HFF-Myc (cell line): ENCODE data around the gene KRT3.

ENCODE experiments used
- DNase-seq: peaks from one replicate; pipeline ENCODE4 v3.0.0-alpha.2; 2011; ENCODE audit warnings: low read depth; ENCODE audit errors: extremely low read depth
- H3K4me3 ChIP-seq: replicated peaks from 2 replicates; pipeline ENCODE4 v1.5.1; 2011; ENCODE audit warnings: low read depth, mild to moderate bottlenecking, control low read depth, low read length
- TF ChIP-seq, protein P1 (sequence below): IDR thresholded peaks from 2 replicates; pipeline ENCODE4 v1.5.1; 2012; ENCODE audit warnings: mild to moderate bottlenecking, low read depth, low read length, control low read depth; ENCODE audit errors: missing control alignments

KRT3 gene

DNA sequence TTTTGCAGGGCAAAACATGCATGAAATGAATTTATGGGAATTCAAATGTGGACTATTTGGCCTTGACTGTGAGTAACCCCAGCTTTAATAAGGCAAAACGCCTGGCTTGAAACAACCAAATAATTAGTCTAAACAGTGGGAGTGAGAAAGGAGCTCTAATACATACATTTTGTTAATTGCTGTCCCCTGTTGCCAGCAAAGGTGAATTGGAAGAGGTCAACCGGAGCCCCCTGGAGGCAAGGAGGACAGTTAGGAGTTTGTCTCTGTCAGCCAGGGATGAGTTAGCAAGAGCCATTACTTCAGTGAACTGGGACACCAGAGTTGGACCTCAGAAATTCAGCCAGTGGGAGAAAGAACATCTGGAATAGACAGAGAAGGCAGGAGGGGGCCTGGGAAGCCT is 36.2 kb downstream of the KRT3 start:
- TF ChIP-seq, protein P1, sequence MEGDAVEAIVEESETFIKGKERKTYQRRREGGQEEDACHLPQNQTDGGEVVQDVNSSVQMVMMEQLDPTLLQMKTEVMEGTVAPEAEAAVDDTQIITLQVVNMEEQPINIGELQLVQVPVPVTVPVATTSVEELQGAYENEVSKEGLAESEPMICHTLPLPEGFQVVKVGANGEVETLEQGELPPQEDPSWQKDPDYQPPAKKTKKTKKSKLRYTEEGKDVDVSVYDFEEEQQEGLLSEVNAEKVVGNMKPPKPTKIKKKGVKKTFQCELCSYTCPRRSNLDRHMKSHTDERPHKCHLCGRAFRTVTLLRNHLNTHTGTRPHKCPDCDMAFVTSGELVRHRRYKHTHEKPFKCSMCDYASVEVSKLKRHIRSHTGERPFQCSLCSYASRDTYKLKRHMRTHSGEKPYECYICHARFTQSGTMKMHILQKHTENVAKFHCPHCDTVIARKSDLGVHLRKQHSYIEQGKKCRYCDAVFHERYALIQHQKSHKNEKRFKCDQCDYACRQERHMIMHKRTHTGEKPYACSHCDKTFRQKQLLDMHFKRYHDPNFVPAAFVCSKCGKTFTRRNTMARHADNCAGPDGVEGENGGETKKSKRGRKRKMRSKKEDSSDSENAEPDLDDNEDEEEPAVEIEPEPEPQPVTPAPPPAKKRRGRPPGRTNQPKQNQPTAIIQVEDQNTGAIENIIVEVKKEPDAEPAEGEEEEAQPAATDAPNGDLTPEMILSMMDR = no peak
- no peak for DNase-seq
- no peak overlapping the region for H3K4me3 ChIP-seq

DNA sequence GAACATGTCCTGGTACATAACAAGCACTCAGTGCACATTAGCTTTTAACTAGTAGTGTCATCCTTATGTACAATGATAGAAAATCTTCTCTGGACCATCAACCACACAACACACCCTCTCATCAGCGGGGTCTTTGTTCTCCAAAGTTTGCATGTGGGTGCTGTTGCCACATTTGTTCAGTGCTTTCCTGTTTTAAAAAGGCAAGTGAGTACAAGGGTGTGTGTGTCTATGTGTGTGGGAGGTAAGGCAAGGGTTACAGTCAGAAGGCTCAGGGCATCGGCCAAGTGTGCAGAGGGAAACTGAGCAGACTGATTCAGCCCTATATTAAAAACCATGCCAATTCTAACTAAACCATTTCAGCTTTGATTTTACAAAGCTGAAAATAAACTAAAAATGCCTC is 36.7 kb downstream of the KRT3 start:
- H3K4me3 ChIP-seq = no peak overlapping the region
- TF ChIP-seq, protein P1 = no peak
- no peak for DNase-seq

DNA sequence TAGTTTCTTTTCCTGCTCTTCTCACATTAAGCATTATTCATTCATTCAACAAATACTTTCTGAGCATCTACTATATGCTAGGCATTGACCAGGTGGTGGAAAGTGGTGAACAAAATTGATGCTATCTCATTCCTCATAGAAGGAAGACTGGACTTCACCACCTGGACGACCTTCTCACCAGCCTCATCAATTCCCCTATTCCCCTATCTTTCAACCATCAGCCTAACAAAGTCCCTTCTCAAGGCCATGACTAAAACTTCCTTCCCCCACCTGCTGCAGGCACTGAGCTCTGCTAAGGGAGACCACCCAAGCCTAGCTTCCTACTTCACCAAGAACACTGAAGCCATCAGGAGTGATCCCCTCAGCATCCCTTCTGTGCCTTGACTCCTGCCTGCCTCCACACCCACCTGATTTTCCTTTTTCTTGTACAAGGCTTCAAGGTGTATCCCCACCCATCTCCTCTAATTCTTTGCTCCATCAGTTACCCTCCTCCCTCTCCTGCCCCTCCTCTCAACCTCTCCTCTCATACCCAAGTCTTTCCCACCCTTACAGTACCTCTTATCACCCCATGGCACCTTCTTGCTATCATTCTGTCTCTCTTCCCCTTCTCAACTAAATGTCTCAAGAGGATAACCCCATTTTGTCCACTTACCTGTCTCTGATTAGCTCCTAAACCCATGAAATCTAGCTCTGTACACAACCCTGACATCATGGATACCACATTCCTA is 38.3 kb downstream of the KRT3 start:
- no peak overlapping the region for H3K4me3 ChIP-seq
- no peak for DNase-seq
- TF ChIP-seq, protein P1 = no peak

DNA sequence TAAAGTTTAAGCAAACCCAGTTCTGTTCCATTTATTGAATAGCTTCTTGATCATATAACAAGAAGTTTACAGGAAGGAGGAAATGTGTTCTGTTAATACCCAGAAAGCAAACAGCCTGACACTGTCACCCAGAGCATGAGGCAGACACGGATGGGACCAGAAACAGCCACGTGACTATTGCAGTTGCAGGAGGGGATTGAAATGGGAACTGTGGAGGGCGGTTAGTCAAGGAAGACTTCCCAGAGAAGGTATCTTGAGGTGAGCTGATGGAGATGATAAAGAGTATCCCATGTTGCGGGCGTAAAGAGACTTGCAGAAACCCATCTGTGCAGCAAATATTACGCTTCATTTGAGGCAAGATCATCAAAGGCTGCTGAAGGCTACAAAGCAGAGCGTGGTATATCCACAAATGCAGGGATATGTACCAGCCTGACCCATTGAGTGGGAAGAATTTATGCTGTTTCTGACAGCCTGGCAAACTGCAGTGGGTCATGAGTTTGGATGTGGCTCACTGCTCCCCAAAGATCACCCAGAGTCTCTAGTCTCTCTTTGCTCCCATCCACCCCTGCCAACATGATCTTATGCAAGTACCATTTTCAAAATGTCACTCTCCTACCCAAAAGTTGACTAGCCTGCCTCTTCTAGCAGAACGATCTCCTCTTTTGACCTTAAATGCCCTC is 39.5 kb downstream of the KRT3 start:
- TF ChIP-seq, protein P1 = no peak
- no peak overlapping the region for H3K4me3 ChIP-seq
- DNase-seq = no peak

DNA sequence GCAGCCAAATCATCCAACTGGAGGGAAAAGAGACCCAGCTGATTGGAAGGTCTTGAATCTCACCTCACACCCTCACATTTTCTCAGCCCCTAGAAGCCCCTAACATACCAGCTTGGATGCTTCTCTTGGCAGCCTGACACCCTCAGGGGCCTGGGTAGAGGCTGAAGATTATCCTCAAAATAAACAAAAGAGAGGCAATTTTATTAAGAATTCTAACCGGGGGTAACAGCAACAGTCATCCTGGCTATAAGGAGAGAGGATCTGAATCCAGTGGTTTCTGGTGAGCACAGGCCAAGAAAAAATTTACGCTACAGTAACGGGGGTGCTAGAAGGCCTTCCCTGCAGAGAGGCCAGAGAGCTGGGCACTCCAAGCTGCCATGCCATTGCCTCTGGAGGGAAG is 40.4 kb downstream of the KRT3 start:
- DNase-seq = no peak
- TF ChIP-seq, protein P1 = no peak
- no peak overlapping the region for H3K4me3 ChIP-seq

DNA sequence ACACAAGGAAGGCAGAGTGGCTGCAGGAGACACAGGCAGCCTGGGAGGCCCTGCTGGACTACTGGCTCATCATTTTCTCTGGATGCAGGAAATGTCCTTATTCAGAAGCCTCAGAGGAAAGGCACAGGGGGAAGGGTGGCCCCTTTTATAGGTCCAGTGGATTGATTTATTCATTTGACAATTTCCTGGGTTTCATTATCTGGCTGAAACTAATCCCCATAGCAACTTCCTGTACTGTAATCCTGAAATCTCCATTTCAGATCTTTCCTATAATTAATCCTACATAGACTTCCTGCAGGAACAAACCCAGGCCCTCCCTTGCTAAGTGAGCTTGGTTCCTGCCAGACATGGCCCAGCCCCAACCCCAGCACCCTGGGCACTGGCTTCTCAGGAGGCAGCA is 41.8 kb downstream of the KRT3 start:
- no peak overlapping the region for H3K4me3 ChIP-seq
- no peak for DNase-seq
- TF ChIP-seq, protein P1 = no peak
